NCI-H446 treated with DMSO at 0.1 percent for 48 hours (cell line): ENCODE results near the gene NUP62.

Source experiments
- DNase-seq: peaks from one replicate; lab custom pipeline; 2025; lab: John Stamatoyannopoulos, UW

Gene NUP62

GRCh38 chr19:49904136-49904535 lies 25.2 kb downstream of the NUP62 start:
- DNase-seq = no peak

DNA sequence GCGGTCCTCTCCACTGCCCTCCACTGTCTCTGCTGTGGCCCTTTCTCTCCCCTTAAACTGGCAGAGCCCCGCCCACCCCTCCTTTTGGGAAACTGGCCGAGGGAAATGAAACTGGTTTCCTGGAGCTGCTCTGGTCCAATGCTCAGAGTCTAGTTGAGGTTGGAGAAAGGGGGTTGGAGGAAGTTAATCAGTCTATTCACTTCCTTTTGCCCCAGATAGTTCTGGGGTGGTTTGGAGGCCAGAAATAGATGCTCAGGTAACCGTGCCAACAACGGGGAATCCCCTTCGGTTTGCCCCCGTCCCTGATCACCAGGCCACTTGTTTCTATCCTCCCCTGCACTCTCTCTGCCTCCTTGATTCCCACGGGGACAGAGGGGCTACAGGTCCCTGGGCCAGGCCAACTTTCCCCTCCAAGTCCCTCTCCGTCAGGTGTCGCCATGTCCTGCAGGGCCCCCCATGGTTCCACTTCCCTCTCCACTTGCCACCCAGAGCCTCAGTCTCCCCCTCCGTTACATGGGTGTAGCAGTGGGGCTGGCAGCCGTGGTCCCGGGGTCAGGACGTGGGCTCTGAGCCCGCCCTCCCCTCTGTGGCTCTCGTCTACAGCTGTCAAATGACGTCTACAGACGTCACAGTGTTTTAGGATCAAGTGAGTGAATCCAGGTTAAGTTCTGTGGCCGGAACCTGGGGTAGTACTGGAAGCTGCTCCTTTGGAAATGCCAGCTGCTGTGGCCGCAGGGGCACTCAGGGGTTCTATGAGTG lies 32.3 kb downstream of the NUP62 start, which contains the start of gene IL4I1:
IL4I1 (minus strand) TSS at position 25 of the 759 bp plus-strand sequence. CDS start 727 bp downstream, outside the sequence.
- no peak for DNase-seq

DNA sequence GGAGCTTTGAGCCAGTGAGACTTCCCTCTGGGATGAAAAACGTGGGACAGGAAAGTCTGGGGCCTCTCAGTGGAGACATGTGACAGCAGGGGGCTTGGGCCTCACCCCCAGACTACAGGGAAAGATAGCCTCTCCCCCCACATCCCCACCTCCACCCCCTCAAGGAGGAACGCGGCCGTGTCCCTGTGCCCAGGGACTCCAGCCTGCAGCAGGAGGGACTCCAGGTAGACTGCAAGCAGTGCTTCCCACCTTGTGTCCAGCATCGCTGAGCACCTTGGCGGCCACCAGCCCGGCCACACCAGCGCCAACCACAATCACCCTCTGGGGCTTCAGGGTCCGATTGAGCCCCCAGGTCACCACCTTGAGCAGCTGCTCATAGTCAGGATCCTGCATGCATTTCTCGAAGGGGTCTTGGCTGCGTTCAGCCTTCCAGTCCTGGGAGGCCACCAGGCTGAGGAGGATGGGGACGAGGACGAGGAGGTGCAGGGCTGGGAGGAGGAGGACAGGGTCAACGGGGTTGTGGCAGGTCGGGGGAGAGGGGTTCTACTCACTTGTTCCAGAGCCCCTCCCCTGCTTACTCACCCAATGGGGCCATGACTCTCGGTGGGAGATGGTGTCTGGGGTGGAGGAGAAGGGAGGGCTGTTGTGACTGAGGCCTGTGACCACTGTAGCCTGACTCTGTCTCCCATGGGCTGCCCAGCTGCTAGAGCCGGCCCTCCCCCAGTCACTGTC lies 33.6 kb downstream of the NUP62 start:
- DNase-seq = no peak

DNA sequence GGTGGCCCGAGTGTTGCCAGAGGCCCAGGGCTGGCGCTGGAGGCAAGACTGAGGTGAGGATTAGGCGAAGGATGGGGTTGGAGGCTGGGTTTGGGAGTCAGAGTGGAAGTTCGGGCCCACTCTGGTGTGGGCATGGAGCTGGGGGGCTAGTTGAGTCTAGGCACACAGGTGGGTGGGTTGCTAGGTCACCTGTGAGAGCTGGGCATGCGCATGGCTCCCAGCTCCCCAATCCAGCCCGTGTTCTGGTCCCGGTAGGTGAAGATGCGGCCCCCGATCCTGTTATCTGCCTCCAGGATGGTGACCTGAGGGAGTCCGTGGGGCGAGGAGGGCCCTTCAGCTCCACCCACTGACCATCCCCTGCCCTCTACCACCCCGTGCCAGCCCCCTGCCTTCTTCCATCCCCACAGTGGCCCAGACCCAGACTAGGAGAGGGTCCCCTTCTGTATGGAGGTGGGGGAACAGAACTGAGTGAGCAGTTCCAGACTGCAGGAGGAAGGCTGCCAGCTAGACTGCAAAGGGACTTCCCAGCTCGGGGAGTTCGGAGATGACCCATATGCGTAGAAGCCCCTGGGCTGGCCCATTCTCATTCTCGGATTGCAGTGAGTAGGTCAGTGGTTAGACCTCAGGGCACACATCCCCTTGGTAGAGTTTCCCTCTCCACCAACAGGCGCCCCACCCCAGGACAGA lies 34.3 kb downstream of the NUP62 start:
- no peak for DNase-seq

DNA sequence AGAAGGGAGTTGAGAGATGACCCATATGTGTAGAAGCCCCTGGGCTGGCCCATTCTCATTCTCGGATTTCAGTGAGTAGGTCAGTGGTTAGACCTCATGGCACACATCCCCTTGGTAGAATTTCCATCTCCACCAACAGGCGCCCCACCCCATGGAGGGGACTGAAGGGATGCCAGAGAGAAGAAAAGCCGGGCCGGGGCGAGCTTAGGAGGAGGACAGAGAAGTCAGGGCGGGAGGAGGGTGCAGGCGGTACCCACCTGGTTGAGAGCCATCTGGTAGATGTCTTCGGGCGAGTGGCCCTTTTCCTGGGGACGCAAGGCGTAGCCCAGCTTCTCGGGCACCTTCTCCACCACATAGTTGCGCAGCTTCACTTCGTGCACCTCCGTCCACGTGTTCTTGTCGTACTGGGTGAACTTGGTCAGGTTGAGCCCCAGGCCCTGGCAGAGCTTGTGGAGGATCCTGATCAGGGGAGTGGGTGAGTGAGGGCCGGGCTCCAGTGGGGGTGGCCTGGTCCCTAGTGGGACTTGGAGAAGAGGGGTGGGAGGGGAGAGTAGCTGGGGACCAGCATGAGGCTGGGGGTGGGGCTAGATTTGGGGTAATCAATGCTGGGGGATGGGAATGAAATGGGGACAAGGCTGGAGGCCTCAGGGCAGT lies 35.2 kb downstream of the NUP62 start:
- no peak for DNase-seq

- DNase-seq = no peak
These were observed 36.6 kb downstream of the NUP62 start for GRCh38 chr19:49892716-49893115.

- DNase-seq = no peak
These were observed 37.9 kb downstream of the NUP62 start for GRCh38 chr19:49891393-49891792.

- no peak for DNase-seq
These were observed 38.7 kb downstream of the NUP62 start for GRCh38 chr19:49890349-49891311.

- DNase-seq = no peak
These were observed 39.5 kb downstream of the NUP62 start for GRCh38 chr19:49889687-49890348.

DNA sequence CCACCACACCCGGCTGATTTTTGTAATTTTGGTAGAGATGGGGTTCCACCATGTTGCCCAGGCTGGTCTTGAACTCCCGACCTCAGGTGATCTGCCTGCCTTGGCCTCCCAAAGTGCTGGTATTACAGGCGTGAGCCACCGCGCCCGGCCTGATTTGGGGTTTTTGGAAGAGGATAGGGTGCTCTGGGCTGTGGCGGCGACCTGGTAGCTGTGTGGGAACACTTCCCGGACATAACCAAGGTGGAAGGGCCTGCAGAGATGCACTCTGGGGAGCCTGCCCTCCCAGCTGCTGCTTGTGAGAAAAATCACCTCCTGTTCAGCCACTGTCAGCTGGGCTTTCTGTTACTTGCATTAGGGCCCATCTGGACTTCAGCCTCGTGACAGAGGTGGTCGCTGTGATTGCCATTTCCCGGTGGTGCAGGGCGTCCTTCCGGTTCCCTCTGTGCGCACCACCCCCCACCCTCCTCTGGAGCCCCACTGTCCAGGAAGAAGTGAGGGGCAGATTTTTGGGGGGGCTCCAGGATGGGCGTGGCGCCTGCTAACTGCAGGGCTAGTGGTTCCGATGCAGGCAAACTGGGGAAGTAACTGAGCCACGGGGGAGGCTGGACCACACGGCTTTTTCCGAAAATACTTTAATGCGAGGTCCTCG lies 40.1 kb downstream of the NUP62 start:
- DNase-seq = no peak

DNA sequence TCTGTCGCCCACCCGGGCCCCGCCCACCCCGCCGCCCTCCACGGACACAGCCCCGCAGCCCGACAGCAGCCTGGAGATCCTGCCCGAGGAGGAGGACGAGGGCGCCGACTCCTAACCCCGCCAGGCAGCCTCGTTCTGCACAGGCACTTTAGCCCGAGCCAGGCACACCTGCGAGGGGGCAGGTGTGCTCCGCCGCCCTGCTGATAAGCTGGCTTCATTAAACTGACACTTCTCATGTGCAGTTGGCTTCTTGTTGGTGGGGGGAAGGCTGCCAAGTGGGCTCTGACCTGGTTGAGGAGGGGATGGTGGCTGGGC lies 40.8 kb downstream of the NUP62 start:
- no peak for DNase-seq

GRCh38 chr19:49887665-49888509 lies 41.4 kb downstream of the NUP62 start:
- DNase-seq = no peak

DNA sequence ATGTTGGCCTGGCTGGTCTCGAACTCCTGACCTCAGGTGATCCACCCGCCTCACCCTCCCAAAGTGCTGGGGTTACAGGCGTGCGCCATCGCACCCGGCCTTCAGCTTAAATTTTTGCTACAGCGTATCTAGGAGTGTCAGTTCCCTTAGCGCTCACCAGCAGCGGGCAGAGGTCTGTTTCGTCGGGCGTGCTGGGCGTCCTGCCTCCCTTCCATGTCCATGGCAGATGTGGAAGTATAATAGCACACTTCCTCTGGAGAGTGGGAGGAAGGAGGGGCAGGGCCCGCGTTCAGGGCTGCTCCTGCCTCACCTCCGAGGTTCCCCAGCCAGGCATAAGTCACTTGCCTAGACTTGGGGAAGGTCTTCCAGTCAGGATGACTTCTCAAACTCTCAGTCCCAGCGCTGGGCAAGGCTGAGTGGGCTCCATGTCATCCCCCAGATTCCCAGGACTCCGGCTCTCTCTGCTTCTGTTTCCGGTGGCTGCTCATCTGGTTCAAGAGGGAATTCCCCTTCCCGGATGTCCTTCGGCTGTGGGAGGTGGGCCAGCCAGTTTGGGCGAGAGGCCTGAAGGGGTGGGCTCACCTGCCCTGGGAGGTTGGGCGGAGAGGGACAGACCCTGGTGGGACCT lies 42.2 kb downstream of the NUP62 start:
- DNase-seq = no peak

DNA sequence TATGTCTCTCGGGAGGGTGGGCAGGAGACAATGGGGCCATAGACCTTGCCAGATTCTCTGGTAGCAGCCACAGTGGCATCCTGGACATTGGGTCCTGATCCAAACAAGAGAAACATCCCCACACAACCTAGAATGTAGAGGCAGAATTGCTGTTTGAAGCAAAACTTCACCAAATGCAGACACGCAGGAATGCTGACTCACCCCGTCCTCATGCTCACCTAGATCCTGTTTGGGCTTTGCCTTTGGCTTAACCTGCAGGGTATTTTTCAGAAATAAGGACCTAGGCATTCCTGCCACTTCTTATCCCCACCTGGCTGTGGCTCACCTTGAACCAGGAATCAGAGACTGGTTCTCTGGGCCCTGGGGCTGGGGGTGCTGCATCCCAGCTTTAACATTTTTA lies 44.5 kb downstream of the NUP62 start:
- DNase-seq = no peak

GRCh38 chr19:49884109-49884508 lies 45.2 kb downstream of the NUP62 start:
- DNase-seq = no peak

DNA sequence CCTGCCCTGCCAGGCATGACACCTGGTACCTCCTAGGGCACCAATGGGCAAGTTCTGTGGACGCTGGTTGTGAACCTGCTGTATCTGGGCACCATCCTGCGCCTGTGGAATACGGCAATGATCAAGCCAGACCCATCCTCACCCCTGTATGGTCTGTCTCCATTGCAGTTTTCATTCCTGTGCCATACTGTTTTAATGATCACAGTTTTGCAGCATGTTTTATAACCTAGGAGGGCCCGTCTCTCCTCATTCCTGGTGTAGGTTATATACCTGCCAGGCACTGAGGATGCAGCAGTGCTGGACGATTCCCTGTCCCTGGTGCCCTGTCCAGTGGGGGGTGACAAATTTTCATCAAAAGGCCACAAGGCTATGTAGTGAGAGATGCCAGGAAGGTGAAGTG lies 46.2 kb downstream of the NUP62 start:
- DNase-seq = no peak

DNA sequence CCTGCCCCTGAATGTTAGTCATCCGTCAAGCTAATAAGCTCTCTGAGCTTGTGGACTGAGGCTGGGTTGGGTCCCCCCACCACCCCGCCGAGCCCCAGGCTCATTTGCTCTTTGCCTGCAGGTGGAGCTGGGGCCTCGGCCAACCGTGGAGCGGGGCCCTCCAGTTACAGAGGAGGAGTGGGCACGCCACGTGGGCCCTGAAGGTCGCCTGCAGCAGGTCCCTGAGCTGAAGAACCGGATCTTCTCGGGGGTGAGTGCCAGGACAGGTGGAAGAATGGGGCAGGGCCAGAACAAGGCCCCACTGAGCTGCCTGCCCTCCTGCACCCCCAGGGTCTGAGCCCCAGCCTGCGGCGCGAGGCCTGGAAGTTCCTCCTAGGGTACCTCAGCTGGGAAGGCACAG lies 46.7 kb downstream of the NUP62 start:
- DNase-seq = no peak

DNA sequence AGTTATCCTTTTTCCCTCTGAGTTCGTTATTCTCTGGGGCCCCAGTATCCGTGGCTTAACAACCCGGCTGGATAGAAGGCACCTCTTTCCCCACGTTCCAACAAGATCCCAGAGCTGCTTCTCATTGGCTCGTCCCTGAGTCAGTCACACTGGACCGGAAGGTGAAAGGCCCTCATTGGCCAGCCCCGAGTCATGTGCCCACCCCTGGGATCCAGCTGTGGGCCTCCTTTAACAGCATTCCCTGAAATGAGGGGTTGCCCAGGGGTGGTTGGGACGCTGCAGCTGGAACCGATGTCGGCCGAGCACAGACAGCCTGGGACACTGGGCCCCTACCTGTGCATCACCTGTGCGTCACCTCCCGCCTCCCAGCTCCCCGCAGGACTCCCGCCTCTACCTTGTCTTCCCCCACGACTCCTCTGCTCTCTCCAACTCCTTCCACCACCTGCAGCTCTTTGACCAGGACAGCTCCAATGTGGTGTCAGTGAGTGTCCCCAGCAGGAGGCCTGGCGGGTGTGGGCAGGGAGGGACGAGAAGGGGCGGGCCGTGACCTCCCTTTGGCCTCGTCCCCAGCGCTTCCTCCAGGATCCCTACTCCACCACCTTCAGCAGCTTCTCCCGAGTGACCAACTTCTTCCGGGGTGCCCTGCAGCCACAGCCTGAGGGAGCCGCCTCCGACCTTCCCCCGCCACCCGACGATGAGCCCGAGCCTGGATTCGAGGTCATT lies 47.5 kb downstream of the NUP62 start:
- no peak for DNase-seq
